Heart right ventricle (tissue), 16 donors: ENCODE measurements around the gene RBBP8NL. TPM values are rescaled to one million over a fixed set of nuclear protein-coding genes. Genes with fewer than 3 reads are reported as not detected.

Source experiments
- ATAC-seq, 8 donors: fragments of 200-7000 bp; cut with Tn5 transposase; one replicate each; pipeline ENCODE4 v1.9.1; 2020; ENCODE audit warnings: mild to moderate bottlenecking in 8 of 8, moderate library complexity in 8 of 8, moderate number of reproducible peaks in 1 of 8
- DNase-seq, 2 donors: peaks; one replicate each; pipeline ENCODE4 v3.0.0-alpha.2; 2020
- H3K27ac ChIP-seq, 10 donors: fragments of 200-600 bp; sonication (generic) in 2 of 10; one replicate each; pipeline versions ENCODE4 v1.5.0 to v1.8.0; 2020 to 2022; ENCODE audit warnings: mild to moderate bottlenecking in 3 of 10
- H3K27me3 ChIP-seq, 7 donors: fragments of 200-600 bp; one replicate each; pipeline ENCODE4 v1.8.0; 2021 to 2022; ENCODE audit warnings: mild to moderate bottlenecking in 2 of 7
- H3K36me3 ChIP-seq, 9 donors: fragments of 200-600 bp; sonication (generic) in 1 of 9; one replicate each; pipeline versions ENCODE4 v1.5.0 to v1.8.0; 2020 to 2022; ENCODE audit warnings: mild to moderate bottlenecking in 2 of 9
- H3K4me1 ChIP-seq, 9 donors: fragments of 200-600 bp; sonication (generic) in 1 of 9; one replicate each; pipeline versions ENCODE4 v1.5.0 to v1.8.0; 2020 to 2022; ENCODE audit warnings: mild to moderate bottlenecking in 4 of 9
- H3K4me3 ChIP-seq, 10 donors: fragments of 200-600 bp; sonication (generic) in 2 of 10; one replicate each; pipeline versions ENCODE4 v1.5.0 to v1.8.0; 2020 to 2022; ENCODE audit warnings: mild to moderate bottlenecking in 7 of 10, moderate library complexity in 2 of 10
- H3K9me3 ChIP-seq, 11 donors: fragments of 200-600 bp in 10 of 11; sonication (generic) in 2 of 11; one replicate each; pipeline versions ENCODE4 v1.5.0 to v1.8.0; 2013 to 2022; ENCODE audit warnings: mild to moderate bottlenecking in 2 of 11, control low read depth in 1 of 11, moderate library complexity in 1 of 11
- WGBS, 2 donors: extraction: QIAGEN DNeasy Blood & Tissue Kit; methylation state at CpG; one replicate each; pipeline ENCODE4 v1.1.7; 2013; ENCODE audit warnings: inconsistent platforms in 1 of 2; 5-methylcytosine and 5-hydroxymethylcytosine counted together
- intact Hi-C, 10 donors: fragments of 100-400 bp; cut with DNase I; formaldehyde crosslinking; loops; one replicate each; pipeline versions ENCODE4 v1.11.1 to v1.14.2; 2022
- polyA plus RNA-seq, 2 donors: library from polyadenylated mRNA; stranded (reverse); fragments of 200-250 nt; gene quantifications; one replicate each; pipeline ENCODE4 v1.2.3, GENCODE V29; 2013
- total RNA-seq, 10 donors: library from RNA; stranded (reverse); fragmentation: NEBNext Ultra II Directional in 3 of 10; extraction: Animal tissue kit (Norgen Biotek cat#: 25700) in 3 of 10; gene quantifications; one replicate each; pipeline versions ENCODE4 v1.2.1 to v1.2.4, GENCODE V29; 2021 to 2023
- TF ChIP-seq, protein P1 (sequence below), 9 donors: fragments of 200-600 bp; sonication (generic) in 2 of 9; IDR thresholded peaks; one replicate each; pipeline versions ENCODE4 v1.5.0 to v1.8.0; 2021 to 2022; ENCODE audit warnings: antibody characterized with exemption in 9 of 9, mild to moderate bottlenecking in 5 of 9, moderate library complexity in 1 of 9
- donor health status: Arrhythmogenic right ventricular cardiomyopathy.
- donor health status: ischemic (EF 13 %, LVEDD 7.1; RV severe dilation, severe dysfunction).
- donor health status: healthy with polysubstance abuse.
- donor health status: DM: no; HTN: yes; CAD: no.
- donor health status: DM: no; HTN: no; CAD: no.
- donor health status: ischemic (EF 25% LVEDD 6.9; RV normal size, moderate dysfunction).
- donor health status: ischemic (EF 25% LVEDD 5.7; RV mildly dilated, moderate dysfunction).
- donor health status: healthy.
- donor health status: DM: yes; HTN: yes; CAD: no.
- donor health status: Ischemic cardiomyopathy.
- donor health status: ischemic (EF 35%, LVEDD 5.7; RV mildly dilated, moderate dysfunction).
- donor health status: nonischemic (EF 11% LVEDD 7.7; RV severe dilation, severe dysfunction).
- donor health status: DM: yes; HTN: yes; CAD: no.
- donor health status: PGD.
- donor health status: ischemic (EF 29% LVEDD 5.4; RV normal size, mild dysfunction).
- donor health status: nonischemic (EF 23%, LVEDD 6.1; RV moderate dilation, normal function).

The RBBP8NL gene
- total and polyA plus RNA-seq, 12 donors = not detected

- ATAC-seq (no peak), DNase-seq (no peak)
- 4 to 7% methylated on average over 27 to 47 of the region's 47 CpGs for WGBS, 2 donors
- TF ChIP-seq, protein P1, sequence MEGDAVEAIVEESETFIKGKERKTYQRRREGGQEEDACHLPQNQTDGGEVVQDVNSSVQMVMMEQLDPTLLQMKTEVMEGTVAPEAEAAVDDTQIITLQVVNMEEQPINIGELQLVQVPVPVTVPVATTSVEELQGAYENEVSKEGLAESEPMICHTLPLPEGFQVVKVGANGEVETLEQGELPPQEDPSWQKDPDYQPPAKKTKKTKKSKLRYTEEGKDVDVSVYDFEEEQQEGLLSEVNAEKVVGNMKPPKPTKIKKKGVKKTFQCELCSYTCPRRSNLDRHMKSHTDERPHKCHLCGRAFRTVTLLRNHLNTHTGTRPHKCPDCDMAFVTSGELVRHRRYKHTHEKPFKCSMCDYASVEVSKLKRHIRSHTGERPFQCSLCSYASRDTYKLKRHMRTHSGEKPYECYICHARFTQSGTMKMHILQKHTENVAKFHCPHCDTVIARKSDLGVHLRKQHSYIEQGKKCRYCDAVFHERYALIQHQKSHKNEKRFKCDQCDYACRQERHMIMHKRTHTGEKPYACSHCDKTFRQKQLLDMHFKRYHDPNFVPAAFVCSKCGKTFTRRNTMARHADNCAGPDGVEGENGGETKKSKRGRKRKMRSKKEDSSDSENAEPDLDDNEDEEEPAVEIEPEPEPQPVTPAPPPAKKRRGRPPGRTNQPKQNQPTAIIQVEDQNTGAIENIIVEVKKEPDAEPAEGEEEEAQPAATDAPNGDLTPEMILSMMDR (IDR thresholded peaks at IDR 0.05) = no peak
- Histone ChIP-seq H3K4me1 (peaks cover 8 to 40% (median 27%) of the 10 kb centered on the region in 9 donors), H3K9me3 (no peaks in the 10 kb centered on the region), H3K27ac (peak overlapping the region; percentile 79 to 99 (median 96)), H3K36me3 (peaks cover 0 to 50% (median 18%) of the 10 kb centered on the region in 9 donors), H3K4me3 (peak overlapping the region; percentile 76 to 100 (median 92)), H3K27me3 (no peaks in the 10 kb centered on the region)
- intact Hi-C loops = loop anchor here in 7 of 10 donors (2.0 to 10.0 kb wide), 5 partner anchors 85 to 373 kb away; partner anchors contain the start of genes ADRM1 (in 3 of the 7) and MTG2 (in 2 of the 7)
Observed at GRCh38 chr20:62387219-62387913, 40.0 kb downstream of the RBBP8NL start.

DNA sequence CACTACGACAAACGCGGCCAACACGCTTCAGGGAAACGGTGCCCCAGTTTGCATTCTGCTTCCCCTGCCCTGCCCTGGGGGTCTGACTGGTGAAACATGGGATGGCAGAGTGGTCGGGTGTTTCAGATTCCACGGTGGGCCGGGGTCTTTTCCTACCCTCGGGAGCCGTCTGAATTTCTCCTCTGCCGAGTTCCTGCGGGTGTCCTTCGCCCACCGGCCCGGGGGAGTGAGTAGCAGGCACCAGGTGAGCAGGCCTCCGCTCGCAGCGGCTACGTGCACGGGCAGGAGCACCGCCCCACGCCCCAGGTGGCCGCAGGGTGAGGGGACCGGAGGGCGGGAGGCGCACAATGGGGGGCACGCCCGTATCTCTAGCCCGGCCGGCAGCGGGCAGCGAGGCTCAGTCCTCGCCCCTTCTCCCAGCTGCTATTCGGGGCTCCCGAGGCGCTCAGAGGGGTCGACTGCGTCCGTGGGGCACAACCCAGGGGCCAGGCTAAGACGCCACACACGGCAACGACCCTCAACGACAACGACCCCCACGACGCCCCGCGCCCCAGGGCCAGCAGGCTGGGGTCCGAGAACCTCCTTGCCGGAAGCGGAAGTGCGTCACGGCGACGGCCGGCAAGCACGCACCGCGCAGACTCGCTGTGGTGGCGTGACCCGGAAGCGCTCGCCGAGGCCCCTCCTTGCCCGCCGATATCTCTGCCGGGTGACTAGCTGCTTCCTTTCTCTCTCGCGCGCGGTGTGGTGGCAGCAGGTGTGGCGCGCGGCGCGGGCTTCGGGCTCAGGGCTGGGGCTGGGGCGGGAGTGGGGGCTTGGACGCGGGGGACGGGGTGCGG lies 40.7 kb downstream of the RBBP8NL start, which contains the start of gene RPS21:
Gene RPS21 (plus strand): TSS at position 721 of the 836 bp plus-strand sequence. CDS start 236 bp downstream, outside the sequence.
- Histone ChIP-seq H3K4me3 (peak within 1 kb of the TSS; percentile 76 to 100 (median 92)), H3K36me3 (peaks cover 0 to 44% (median 18%) of the 10 kb centered on the region in 9 donors), H3K27me3 (no peaks in the 10 kb centered on the region), H3K9me3 (no peaks in the 10 kb centered on the region), H3K27ac (peak within 1 kb of the TSS; percentile 79 to 99 (median 96)), H3K4me1 (peaks cover 9 to 47% (median 34%) of the 10 kb centered on the region in 9 donors)
- ATAC-seq (peak; percentile 91 to 96 (median 95)), DNase-seq (peak; percentile 93 to 95)
- TF ChIP-seq, protein P1 (IDR thresholded peaks at IDR 0.05) = peak in 1 of 9 donors; percentile 12
- intact Hi-C loops = loop anchor here in 7 of 10 donors (2.0 to 10.0 kb wide), 5 partner anchors 84 to 372 kb away; partner anchors contain the start of genes ADRM1 (in 3 of the 7) and MTG2 (in 2 of the 7)
- whole genome bisulfite sequencing, 2 donors = 0 to 1% methylated on average over 82 to 83 of the region's 83 CpGs

DNA sequence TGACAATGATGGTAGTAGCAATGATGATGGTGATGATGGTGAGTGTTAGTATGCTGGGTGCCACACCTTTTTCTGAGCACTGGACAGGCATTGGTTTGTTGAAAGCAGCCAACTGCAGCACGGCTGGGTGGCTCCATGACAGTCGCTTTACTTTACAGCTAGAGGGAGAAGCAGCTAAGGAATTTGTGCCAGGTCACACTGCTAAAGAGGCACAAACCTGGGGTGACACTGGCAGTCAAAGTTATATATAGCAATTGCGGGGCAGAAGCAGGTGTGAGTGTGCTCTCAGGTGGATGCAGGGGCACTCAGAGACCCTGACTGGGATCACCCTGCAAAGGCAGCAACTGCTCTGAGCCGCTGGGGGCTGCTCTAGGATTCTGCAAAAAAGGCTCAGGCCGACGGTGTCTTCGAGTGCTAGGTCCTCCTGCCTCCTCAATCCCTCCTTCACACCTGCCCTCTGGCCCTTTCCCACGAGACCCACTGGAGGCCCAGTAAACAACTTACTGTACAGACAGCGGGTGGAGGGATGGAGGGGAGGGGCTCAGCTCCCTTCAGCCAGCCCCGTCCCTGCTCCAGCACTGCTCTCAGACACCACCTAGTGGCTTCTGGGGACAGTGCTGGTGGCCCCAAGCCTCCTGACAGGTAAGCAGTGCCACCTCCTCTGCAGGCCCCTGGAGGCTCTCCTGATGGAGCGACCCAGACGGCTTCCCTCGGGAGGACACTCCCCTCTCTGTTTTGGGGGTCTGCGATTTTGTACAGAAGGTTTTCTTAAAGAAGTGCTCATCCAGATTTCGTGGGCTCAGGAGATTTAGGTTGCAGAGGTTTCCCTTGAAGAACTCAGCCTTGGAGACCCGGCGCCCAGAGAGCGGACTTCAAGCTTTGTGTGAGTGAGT lies 44.8 kb downstream of the RBBP8NL start:
- ATAC-seq = peak; percentile 55 to 71 (median 62)
- peaks cover 10 to 70% (median 46%) of the 10 kb centered on the region in 9 donors for H3K4me1 ChIP-seq

More for the DNA sequence above, 44.8 kb downstream of the RBBP8NL start:
- H3K27me3 ChIP-seq = no peaks in the 10 kb centered on the region
- WGBS, 2 donors = 37 to 41% methylated on average over 18 of the region's 18 CpGs
- H3K4me3 ChIP-seq = peak overlapping the region in 1 of 10 donors; percentile 4
- DNase-seq = peak; percentile 75 to 76
- intact Hi-C loops = loop anchor here in 6 of 10 donors (1.0 to 10.0 kb wide), 7 partner anchors 30 to 368 kb away; partner anchors contain the start of genes ADRM1 (in 6 of the 6) and MTG2 (in 2 of the 6)
- H3K27ac ChIP-seq = peak overlapping the region in 8 of 10 donors; percentile 4 to 85 (median 40)
- no peaks in the 10 kb centered on the region for H3K9me3 ChIP-seq
- TF ChIP-seq, protein P1 (IDR thresholded peaks at IDR 0.05) = peak; percentile 89 to 97 (median 94)
- peaks cover 0 to 5% (median 0%) of the 10 kb centered on the region in 9 donors for H3K36me3 ChIP-seq
